GM19455 (cell line): ENCODE results near the gene LSM5.

Experiments used
- ATAC-seq: cut with Tn5 transposase; IDR thresholded peaks from one replicate; pipeline ENCODE4 v1.9.1; 2021; ENCODE audit not compliant: unreplicated experiment

Gene LSM5

GRCh38 chr7:32462977-32463376 lies 27.2 kb downstream of the LSM5 start:
- no peak for ATAC-seq

DNA sequence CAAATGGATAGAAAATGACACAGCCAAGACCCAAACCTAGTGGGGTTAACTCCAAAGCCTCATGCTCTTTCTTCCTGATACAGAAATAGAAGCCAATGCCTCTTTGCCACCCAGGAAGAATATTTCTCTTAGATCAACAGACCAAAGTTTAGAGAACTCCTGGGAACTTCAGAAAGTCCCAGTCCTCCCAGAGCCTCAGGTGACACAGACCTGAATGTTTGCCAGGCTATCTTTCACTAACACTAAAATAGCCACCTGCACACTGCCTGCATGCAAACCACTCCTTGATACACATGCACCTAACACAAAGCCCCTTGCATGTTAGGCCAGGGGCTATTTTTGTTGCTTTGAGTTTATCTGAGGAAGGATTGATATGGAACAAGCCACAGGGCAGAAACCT lies 27.7 kb downstream of the LSM5 start:
- ATAC-seq, result no peak

DNA sequence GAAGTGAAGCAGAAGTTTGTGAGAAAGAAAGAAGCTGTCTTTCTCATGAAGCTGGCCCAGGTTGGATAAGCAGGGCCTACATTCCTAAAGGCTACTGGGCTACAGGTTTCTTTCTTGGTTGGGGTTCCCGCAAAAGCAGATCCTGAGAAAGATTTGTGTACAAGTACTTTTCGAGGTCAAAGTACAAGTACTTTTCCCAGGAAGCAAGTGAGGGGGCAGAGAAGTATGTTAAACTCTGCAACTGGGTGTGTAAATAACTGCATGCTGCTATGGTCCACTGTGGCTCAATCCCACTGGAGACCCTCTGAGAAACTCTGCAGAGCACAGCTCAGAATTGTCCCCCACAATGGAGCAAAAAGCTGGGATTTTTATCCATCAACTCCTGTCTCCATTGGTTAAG lies 28.7 kb downstream of the LSM5 start:
- ATAC-seq, result no peak

GRCh38 chr7:32459788-32460187 lies 30.4 kb downstream of the LSM5 start:
- ATAC-seq, result no peak

GRCh38 chr7:32458025-32458424 lies 32.2 kb downstream of the LSM5 start:
- ATAC-seq, result no peak

DNA sequence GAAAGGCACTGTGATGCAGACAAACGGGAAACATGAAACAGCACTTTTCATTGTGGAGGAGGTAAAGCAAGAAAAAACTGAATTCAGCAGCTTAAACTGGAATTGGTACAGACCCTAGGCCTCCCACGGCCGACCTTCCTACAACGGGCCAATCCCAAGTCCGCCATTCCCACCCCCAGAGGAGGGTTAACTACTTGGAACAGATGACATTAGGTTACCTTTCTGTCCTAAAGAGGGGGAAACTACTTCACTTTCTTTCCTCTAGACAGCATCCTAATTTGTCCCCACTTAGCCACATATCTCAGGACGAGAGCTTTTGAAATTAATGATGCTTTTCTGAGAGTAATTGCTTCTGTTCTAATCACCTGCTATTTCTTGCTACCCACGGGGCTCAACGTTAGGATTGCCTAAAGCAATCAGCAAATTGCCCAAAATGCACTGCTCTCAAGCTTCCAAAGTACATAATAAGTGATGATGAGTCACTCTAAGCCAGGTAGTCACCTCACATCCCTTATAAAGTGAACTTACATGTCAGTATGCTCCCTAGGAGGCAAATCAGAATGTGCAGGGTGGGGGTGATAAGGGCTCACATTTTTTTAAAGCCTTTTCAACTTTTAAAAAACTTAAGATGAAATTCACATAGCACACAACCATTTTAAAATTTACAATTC lies 36.7 kb downstream of the LSM5 start:
- ATAC-seq, result no peak

DNA sequence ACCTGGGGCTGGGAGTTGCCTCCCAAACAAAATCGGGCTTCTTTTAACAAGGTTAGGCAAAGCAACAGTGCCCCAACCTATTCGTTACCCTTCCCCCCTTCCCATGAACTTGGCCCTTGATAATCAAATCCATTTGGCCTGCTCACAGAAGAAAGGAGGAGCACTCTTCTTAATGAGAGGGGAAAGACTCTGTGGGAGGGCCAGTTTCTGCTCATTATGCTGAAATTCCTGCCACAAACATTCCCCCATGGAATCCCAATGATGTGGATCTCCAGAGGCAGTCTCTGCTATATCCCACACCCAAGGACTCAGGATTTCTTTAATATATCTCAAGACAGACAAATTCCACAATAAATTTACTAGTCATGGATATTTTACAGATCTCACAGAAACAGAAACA lies 43.0 kb downstream of the LSM5 start:
- no peak for ATAC-seq

GRCh38 chr7:32436146-32436928 lies 53.8 kb downstream of the LSM5 start:
- ATAC-seq, result no peak
